Astrocyte of the cerebellum (primary cell): ENCODE measurements around the gene PIK3C2B.
"Not testable (repeated sequence)": the region's sequence is repeated elsewhere in the genome, so short reads cannot be mapped to it uniquely, and the experiment has no call there.

Source experiments
- DNase-seq: peaks from one replicate; pipeline ENCODE4 v3.0.0-alpha.2; 2011; ENCODE audit warnings: low read depth
- H3K4me3 ChIP-seq: 2 replicates; pipeline ENCODE4 v1.5.1; 2011; ENCODE audit warnings: mild to moderate bottlenecking, low read depth, low read length, moderate library complexity
- CTCF ChIP-seq: IDR thresholded peaks from 2 replicates; pipeline ENCODE4 v1.5.1; 2012; ENCODE audit warnings: low read length, low read depth, moderate library complexity, mild to moderate bottlenecking; ENCODE audit errors: missing control alignments
- in situ Hi-C: cut with HindIII; loops from 2 replicates; pipeline ENCODE4 v1.10.0; 2017; ENCODE audit warnings: low sequenced_read_pairs

Gene PIK3C2B

GRCh38 chr1:204520834-204521709 is 26.5 kb upstream of the PIK3C2B start:
- H3K4me3 ChIP-seq, result no peak overlapping the region
- DNase-seq, result peak; percentile 40
- TF ChIP-seq CTCF, result no peak
- in situ Hi-C loops, result no loop called here

GRCh38 chr1:204517382-204517781 is 22.8 kb upstream of the PIK3C2B start:
- in situ Hi-C loops, DNase-seq: not testable (repeated sequence)
- peak overlapping the region; percentile 76 for H3K4me3 ChIP-seq

- peak; percentile 89 for DNase-seq
- no peak for TF ChIP-seq CTCF
- peak within 1 kb of the TSS; percentile 76 for H3K4me3 ChIP-seq
- in situ Hi-C loops, result no loop called here
Observed at GRCh38 chr1:204516180-204516879, 21.7 kb upstream of the PIK3C2B start, which contains the start of gene MDM4. Gene MDM4, plus strand, starts transcription at chr1:204516406. Its CDS starts 9,113 bp downstream, at chr1:204525519.

GRCh38 chr1:204514828-204515227 is 20.2 kb upstream of the PIK3C2B start:
- no peak for TF ChIP-seq CTCF
- in situ Hi-C loops, result no loop called here
- H3K4me3 ChIP-seq, result no peak overlapping the region
- DNase-seq, result no peak

GRCh38 chr1:204513117-204513716 is 18.6 kb upstream of the PIK3C2B start:
- no peak for DNase-seq
- in situ Hi-C loops, result no loop called here
- no peak for TF ChIP-seq CTCF
- H3K4me3 ChIP-seq, result no peak overlapping the region

GRCh38 chr1:204511366-204511765 is 16.8 kb upstream of the PIK3C2B start:
- in situ Hi-C loops, result no loop called here
- H3K4me3 ChIP-seq, result no peak overlapping the region
- no peak for TF ChIP-seq CTCF
- DNase-seq, result no peak
